Retinal pigment epithelial cell (primary cell): ENCODE data around the gene SURF1.
A peak's percentile ranks its signal among the peaks of the same experiment; 100 is the strongest.

Experiments used
- DNase-seq: peaks from one replicate; pipeline ENCODE4 v3.0.0-alpha.2; 2010; ENCODE audit warnings: low read depth
- H3K4me3 ChIP-seq: 2 replicates; pipeline ENCODE4 v1.5.1; 2011; ENCODE audit warnings: mild to moderate bottlenecking, low read length, control low read depth, moderate library complexity
- TF ChIP-seq, protein P1 (sequence below): conservative IDR thresholded peaks from 2 replicates; pipeline ENCODE4 v1.5.1; 2011; ENCODE audit warnings: low read depth, low read length, control low read depth, inconsistent platforms

The SURF1 gene, protein sequence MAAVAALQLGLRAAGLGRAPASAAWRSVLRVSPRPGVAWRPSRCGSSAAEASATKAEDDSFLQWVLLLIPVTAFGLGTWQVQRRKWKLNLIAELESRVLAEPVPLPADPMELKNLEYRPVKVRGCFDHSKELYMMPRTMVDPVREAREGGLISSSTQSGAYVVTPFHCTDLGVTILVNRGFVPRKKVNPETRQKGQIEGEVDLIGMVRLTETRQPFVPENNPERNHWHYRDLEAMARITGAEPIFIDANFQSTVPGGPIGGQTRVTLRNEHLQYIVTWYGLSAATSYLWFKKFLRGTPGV

DNA sequence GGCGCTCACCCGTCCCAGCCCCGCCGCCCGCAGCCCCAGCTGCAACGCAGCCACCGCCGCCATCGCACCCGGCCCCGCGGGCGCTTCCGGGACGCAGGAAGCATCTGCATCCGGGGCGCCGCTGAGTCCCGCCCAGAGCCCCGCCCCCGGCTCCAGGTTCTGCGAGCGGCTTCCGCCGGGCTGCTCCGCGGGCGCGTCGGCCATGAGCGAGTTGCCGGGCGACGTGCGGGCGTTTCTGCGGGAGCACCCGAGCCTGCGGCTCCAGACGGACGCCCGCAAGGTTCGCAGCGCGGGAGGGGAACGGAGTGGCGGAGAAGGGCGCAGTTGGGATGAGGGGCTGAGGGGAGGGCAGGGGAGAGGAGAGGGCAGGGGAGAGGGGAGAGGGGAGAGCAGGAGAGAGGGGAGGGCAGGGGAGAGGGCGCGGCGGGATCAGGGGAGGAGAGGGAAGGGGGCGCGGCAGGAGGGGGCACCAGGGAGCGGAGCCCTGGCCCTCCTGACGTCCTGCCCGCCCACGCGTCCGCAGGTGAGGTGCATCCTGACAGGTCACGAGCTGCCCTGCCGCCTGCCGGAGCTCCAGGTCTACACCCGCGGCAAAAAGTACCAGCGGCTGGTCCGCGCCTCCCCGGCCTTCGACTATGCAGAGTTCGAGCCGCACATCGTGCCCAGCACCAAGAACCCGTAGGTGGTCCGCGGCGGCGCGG, at the start of gene SURF1, which contains the start of gene SURF2:
TSS of gene SURF1 (minus strand) at position 97 of the 701 bp plus-strand sequence. CDS start at position 63, 34 bp downstream.
TSS of gene SURF2 (plus strand) at position 160 of the 701 bp plus-strand sequence. CDS start at position 203, 43 bp downstream.
- peak within 1 kb of the TSS; percentile 88 for H3K4me3 ChIP-seq
- TF ChIP-seq, protein P1, sequence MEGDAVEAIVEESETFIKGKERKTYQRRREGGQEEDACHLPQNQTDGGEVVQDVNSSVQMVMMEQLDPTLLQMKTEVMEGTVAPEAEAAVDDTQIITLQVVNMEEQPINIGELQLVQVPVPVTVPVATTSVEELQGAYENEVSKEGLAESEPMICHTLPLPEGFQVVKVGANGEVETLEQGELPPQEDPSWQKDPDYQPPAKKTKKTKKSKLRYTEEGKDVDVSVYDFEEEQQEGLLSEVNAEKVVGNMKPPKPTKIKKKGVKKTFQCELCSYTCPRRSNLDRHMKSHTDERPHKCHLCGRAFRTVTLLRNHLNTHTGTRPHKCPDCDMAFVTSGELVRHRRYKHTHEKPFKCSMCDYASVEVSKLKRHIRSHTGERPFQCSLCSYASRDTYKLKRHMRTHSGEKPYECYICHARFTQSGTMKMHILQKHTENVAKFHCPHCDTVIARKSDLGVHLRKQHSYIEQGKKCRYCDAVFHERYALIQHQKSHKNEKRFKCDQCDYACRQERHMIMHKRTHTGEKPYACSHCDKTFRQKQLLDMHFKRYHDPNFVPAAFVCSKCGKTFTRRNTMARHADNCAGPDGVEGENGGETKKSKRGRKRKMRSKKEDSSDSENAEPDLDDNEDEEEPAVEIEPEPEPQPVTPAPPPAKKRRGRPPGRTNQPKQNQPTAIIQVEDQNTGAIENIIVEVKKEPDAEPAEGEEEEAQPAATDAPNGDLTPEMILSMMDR = no peak
- no peak for DNase-seq

DNA sequence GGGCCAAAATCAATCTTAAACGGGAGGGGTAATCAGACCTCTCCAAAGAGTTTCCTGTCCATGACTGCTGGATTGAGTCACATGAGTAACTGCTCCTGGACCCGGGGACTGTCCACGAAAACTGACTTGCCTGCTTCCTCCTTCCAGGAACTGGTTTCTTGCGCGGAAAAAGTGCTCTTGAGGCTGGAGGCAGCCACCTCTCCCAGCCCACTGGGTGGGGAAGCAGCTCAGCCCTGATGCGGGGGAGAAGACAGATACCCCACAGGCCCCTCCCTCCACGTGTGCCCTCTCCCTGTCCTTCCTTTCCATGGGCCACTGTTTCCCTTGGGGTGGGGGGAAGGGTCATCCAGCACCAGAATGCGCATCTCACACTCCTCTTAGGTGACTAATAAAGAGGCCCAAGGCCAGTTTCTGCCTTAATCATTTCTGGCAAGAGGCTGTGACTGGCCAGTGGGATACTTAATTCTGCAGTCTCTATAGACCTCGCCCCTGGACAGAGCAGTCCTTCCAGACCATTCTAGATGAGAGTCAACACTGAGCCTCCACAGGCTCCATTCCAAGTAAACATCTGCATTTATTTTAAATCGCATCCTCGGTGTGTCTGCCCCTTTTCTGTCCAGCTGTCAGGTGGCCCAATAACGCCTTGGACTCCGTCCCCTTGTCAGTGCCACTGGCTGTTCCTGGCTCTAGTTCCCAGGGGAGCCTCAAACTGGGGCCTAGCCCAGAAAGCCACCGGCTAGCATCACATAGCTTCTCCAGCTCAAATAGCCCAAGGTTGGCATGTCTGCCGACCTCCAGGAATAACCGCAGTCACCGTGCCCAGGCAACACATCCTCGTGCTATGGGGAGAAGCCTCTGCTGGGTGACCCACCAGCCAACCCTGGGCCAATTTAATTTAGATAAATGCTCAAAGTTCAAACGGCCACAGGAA, 49.5 kb upstream of the SURF1 start:
- no peak for DNase-seq
- H3K4me3 ChIP-seq = no peak overlapping the region
- TF ChIP-seq, protein P1 = no peak

DNA sequence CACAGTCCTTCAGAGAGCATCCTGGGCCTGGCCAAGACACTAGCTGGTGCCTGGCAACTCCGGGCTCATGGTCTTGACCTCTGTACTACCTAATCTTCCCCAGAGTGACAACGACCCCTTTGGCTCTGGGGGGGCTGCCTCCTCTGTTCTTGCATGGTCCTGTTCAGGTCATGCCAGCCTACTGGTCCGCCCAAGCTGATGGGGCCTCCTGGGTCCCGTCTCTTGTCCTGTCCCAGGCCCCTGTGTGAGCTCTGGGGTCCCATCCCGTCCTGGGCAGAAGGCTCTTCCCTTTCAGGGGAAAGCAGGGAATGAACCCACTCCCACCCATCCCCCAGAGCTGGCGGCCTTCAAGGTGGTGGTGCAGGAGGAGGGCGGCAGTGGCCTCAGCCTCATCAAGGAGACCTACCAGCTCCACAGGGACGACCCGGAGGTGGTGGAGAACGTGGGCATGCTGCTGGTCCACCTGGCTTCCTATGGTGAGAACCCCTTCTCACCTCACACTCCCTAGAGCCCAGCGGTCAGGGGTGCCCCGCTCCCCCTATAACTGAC, 48.2 kb upstream of the SURF1 start:
- H3K4me3 ChIP-seq = no peak overlapping the region
- DNase-seq = no peak
- TF ChIP-seq, protein P1 = no peak

DNA sequence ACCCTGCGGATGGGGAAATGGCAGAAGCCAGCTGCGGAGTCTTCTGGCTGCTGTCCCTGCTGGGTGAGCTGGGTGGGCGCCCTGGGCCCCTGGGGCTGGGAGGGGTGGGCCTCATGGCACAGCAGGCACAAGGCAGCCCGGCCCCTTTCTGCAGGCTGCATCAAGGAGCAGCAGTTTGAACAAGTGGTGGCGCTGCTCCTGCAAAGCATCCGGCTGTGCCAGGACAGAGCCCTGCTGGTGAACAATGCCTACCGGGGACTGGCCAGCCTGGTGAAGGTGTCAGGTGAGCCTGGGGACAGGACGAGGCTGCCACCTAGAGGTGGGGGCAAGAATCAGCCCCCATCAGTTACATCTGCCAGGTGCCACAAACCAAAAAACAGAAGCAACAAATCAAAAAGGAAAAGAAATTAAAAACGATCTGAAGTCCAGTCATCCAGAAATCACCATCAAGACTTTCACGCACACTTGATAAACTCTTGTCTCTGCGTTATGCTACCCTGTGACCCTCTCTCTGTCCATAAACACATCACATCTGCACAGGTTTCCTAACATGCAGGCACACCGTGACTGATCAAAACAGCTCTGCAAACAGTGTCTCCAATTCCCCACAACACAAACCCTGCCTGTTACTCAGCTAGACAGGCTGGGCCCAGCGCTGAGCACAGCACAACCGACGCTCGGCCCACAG, 47.6 kb upstream of the SURF1 start:
- no peak overlapping the region for H3K4me3 ChIP-seq
- TF ChIP-seq, protein P1 = peak; percentile 67
- DNase-seq = no peak

- TF ChIP-seq, protein P1 = no peak
- no peak for DNase-seq
- no peak overlapping the region for H3K4me3 ChIP-seq
Measured at GRCh38 chr9:133402689-133403088, 46.4 kb upstream of the SURF1 start.

DNA sequence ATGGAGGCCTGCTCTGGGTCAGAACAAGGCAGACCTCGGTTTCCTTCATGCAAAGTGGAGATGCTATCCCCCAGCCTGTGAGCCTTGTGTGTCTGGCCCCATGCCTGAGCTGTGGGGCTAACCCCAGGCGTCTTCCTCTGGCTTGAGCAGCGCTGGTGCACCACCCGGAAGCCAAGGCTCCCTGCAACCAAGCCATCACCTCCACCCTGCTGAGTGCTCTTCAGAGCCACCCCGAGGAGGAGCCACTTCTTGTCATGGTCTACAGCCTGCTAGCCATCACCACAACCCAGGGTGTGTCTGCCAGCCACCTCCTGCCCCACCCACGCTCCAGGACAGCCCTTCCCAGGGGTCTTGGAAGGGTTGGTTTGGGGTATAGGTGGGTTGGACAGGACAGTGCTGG, 45.3 kb upstream of the SURF1 start:
- no peak for DNase-seq
- TF ChIP-seq, protein P1 = no peak
- no peak overlapping the region for H3K4me3 ChIP-seq
